Spleen (tissue), 11 donors: ENCODE measurements around the gene TSNAX. TPM values are rescaled to one million over a fixed set of nuclear protein-coding genes. Genes with fewer than 3 reads are reported as not detected.
"Not testable (repeated sequence)": the region's sequence is repeated elsewhere in the genome, so short reads cannot be mapped to it uniquely, and the experiment has no call there.

ENCODE experiments used
- DNase-seq: peaks from one replicate; pipeline ENCODE4 v3.0.0-alpha.2; 2020
- H3K27ac ChIP-seq, 8 donors: fragments of 200-600 bp; sonication (generic) in 7 of 8; 1 replicate in 4 of 8; 2 replicates in 4 of 8; pipeline versions ENCODE4 v1.5.0 to v1.8.0; 2016 to 2021; ENCODE audit warnings: inconsistent platforms in 4 of 8, mild to moderate bottlenecking in 4 of 8, moderate library complexity in 1 of 8
- H3K27me3 ChIP-seq, 7 donors: fragments of 200-600 bp; sonication (generic) in 6 of 7; replicated peaks in 1 of 7; 1 replicate in 4 of 7; 2 replicates in 3 of 7; pipeline versions ENCODE4 v1.5.0 to v1.8.0; 2016 to 2021; ENCODE audit warnings: inconsistent platforms in 3 of 7, mild to moderate bottlenecking in 1 of 7
- H3K36me3 ChIP-seq, 6 donors: fragments of 200-600 bp; sonication (generic) in 5 of 6; 1 replicate in 4 of 6; 2 replicates in 2 of 6; pipeline versions ENCODE4 v1.5.0 to v1.8.0; 2016 to 2021; ENCODE audit warnings: inconsistent platforms in 2 of 6
- H3K4me1 ChIP-seq, 6 donors: fragments of 200-600 bp; sonication (generic) in 5 of 6; 1 replicate in 3 of 6; 2 replicates in 3 of 6; pipeline versions ENCODE4 v1.5.0 to v1.8.0; 2016 to 2021; ENCODE audit warnings: inconsistent platforms in 3 of 6
- H3K4me3 ChIP-seq, 8 donors: fragments of 200-600 bp; sonication (generic) in 7 of 8; 1 replicate in 4 of 8; 2 replicates in 4 of 8; pipeline versions ENCODE4 v1.5.0 to v1.8.0; 2016 to 2021; ENCODE audit warnings: inconsistent platforms in 4 of 8, mild to moderate bottlenecking in 4 of 8, moderate library complexity in 2 of 8
- H3K9me3 ChIP-seq, 8 donors: fragments of 200-600 bp; sonication (generic) in 7 of 8; 1 replicate in 4 of 8; 2 replicates in 4 of 8; pipeline versions ENCODE4 v1.5.0 to v1.8.0; 2016 to 2021; ENCODE audit warnings: inconsistent platforms in 4 of 8
- POLR2A ChIP-seq, 3 donors: fragments of 450-650 bp; IDR thresholded peaks; one replicate each; pipeline ENCODE4 v1.5.1; 2017; ENCODE audit warnings: antibody characterized with exemption in 3 of 3, mild to moderate bottlenecking in 1 of 3
- POLR2AphosphoS5 ChIP-seq, 3 donors: sonication (generic); formaldehyde crosslinking; IDR thresholded peaks; one replicate each; pipeline ENCODE4 v1.5.1; 2017; ENCODE audit warnings: antibody characterized with exemption in 3 of 3
- WGBS, 5 donors: extraction: QIAGEN DNeasy Blood & Tissue Kit in 3 of 5; methylation state at CpG; one replicate each; pipeline versions ENCODE4 v1.1.5 to v1.1.7; 2013 to 2018; 5-methylcytosine and 5-hydroxymethylcytosine counted together
- intact Hi-C: fragments of 100-400 bp; cut with DNase I; formaldehyde crosslinking; loops from one replicate; pipeline ENCODE4 v1.15.0; 2023; ENCODE audit warnings: low total_unique reads
- polyA plus RNA-seq, 3 donors: library from polyadenylated mRNA; stranded (reverse); fragments of 200-250 nt; gene quantifications; one replicate each; pipeline ENCODE4 v1.2.1, GENCODE V29; 2013
- total RNA-seq, 7 donors: library from RNA; depleted of rRNA in 3 of 7; stranded (reverse); fragments of >200 nt in 3 of 7; fragmentation: NEBNext Ultra II Directional in 4 of 7; extraction: Animal tissue kit (Norgen Biotek cat#: 25700) in 4 of 7; gene quantifications; one replicate each; pipeline versions ENCODE4 v1.1.0 to v1.2.1, GENCODE V29; 2016 to 2021
- TF ChIP-seq, protein P1 (sequence below), 11 experiments: fragments of 200-600 bp in 7 of 11; fragments of 450-650 bp in 4 of 11; sonication (generic) in 4 of 11; IDR thresholded peaks in 8 of 11; conservative IDR thresholded peaks in 3 of 11; 1 replicate in 7 of 11; 2 replicates in 4 of 11; pipeline versions ENCODE4 v1.4.0 to v1.8.0; 2016 to 2021; ENCODE audit warnings: antibody characterized with exemption in 11 of 11, inconsistent platforms in 4 of 11, mild to moderate bottlenecking in 1 of 11
- donor health status: healthy with polysubstance abuse.
- donor health status: DM: no; HTN: no; CAD: no; lungs with moderate emphysema.
- donor health status: DM: no; HTN: no; CAD: no.
- donor health status: Bipolar disorder and iron deficiency.
- donor health status: healthy.
- donor health status: DM: no; HTN: no; CAD: no.
- donor health status: DM: yes; HTN: yes; CAD: no.

TSNAX gene
- total and polyA plus RNA-seq, 10 donors: 14.0 to 61.8 (median 48.0) TPM

- 67 to 88% (median 81%) methylated on average over 1 to 3 of the region's 3 CpGs for WGBS, 5 donors
- H3K36me3 ChIP-seq: no peaks in the 10 kb centered on the region
- H3K27me3 ChIP-seq: no peaks in the 10 kb centered on the region
- TF ChIP-seq POLR2A (IDR thresholded peaks at IDR 0.05) (no peak), POLR2AphosphoS5 (IDR thresholded peaks at IDR 0.05) (no peak)
- TF ChIP-seq, protein P1, sequence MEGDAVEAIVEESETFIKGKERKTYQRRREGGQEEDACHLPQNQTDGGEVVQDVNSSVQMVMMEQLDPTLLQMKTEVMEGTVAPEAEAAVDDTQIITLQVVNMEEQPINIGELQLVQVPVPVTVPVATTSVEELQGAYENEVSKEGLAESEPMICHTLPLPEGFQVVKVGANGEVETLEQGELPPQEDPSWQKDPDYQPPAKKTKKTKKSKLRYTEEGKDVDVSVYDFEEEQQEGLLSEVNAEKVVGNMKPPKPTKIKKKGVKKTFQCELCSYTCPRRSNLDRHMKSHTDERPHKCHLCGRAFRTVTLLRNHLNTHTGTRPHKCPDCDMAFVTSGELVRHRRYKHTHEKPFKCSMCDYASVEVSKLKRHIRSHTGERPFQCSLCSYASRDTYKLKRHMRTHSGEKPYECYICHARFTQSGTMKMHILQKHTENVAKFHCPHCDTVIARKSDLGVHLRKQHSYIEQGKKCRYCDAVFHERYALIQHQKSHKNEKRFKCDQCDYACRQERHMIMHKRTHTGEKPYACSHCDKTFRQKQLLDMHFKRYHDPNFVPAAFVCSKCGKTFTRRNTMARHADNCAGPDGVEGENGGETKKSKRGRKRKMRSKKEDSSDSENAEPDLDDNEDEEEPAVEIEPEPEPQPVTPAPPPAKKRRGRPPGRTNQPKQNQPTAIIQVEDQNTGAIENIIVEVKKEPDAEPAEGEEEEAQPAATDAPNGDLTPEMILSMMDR (IDR thresholded peaks at IDR 0.05 in 8 of 11, conservative IDR thresholded peaks at IDR 0.05 in 3 of 11): no peak
- DNase-seq: no peak
- no peak overlapping the region for H3K27ac ChIP-seq
- H3K4me1 ChIP-seq: no peaks in the 10 kb centered on the region
- intact Hi-C loops: no loop called here
- H3K9me3 ChIP-seq: peaks cover 9 to 45% (median 30%) of the 10 kb centered on the region in 8 donors
- no peak overlapping the region for H3K4me3 ChIP-seq
Observed at GRCh38 chr1:231499148-231499763, 29.2 kb upstream of the TSNAX start.

GRCh38 chr1:231500666-231501065 lies 27.8 kb upstream of the TSNAX start:
- Histone ChIP-seq H3K4me3 (no peak overlapping the region), H3K4me1 (no peaks in the 10 kb centered on the region), H3K27me3 (no peaks in the 10 kb centered on the region), H3K27ac (no peak overlapping the region), H3K9me3 (peaks cover 9 to 45% (median 30%) of the 10 kb centered on the region in 8 donors), H3K36me3 (no peaks in the 10 kb centered on the region)
- intact Hi-C loops: no loop called here
- 70 to 95% (median 91%) methylated on average over 2 of the region's 2 CpGs for WGBS, 5 donors
- TF ChIP-seq POLR2A (IDR thresholded peaks at IDR 0.05) (no peak), POLR2AphosphoS5 (IDR thresholded peaks at IDR 0.05) (no peak)
- TF ChIP-seq, protein P1 (IDR thresholded peaks at IDR 0.05 in 8 of 11, conservative IDR thresholded peaks at IDR 0.05 in 3 of 11): no peak
- no peak for DNase-seq

- H3K27me3 ChIP-seq, H3K27ac ChIP-seq, DNase-seq, intact Hi-C loops, H3K4me3 ChIP-seq, H3K4me1 ChIP-seq, H3K36me3 ChIP-seq: not testable (repeated sequence)
- H3K9me3 ChIP-seq: peaks cover 9 to 38% (median 25%) of the 10 kb centered on the region in 8 donors
- WGBS, 5 donors: 84 to 98% (median 93%) methylated on average over 1 of the region's 1 CpG
Observed at GRCh38 chr1:231503168-231503567, 25.3 kb upstream of the TSNAX start.

- DNase-seq: no peak
- Histone ChIP-seq H3K4me1 (no peaks in the 10 kb centered on the region), H3K36me3 (no peaks in the 10 kb centered on the region), H3K4me3 (no peak overlapping the region), H3K9me3 (peaks cover 0 to 8% (median 0%) of the 10 kb centered on the region in 8 donors), H3K27ac (no peak overlapping the region), H3K27me3 (no peaks in the 10 kb centered on the region)
- 84 to 92% (median 90%) methylated on average over 9 of the region's 9 CpGs for whole genome bisulfite sequencing, 5 donors
- intact Hi-C loops: no loop called here
- TF ChIP-seq POLR2A (IDR thresholded peaks at IDR 0.05): no peak
- TF ChIP-seq, protein P1 (IDR thresholded peaks at IDR 0.05 in 8 of 11, conservative IDR thresholded peaks at IDR 0.05 in 3 of 11): no peak
- TF ChIP-seq POLR2AphosphoS5 (IDR thresholded peaks at IDR 0.05): no peak
Observed at GRCh38 chr1:231507476-231508355, 20.8 kb upstream of the TSNAX start.
